ENCODE data around the gene SYNGR3. TPM values are rescaled to one million over a fixed set of nuclear protein-coding genes. Genes with fewer than 3 reads are reported as not detected.

SYNGR3 gene
- total RNA-seq, 1 experiment from 2014 or later = 15.2 TPM

- peaks cover 56% of the 10 kb centered on the region for H3K4me1 ChIP-seq (ENCODE audit: control insufficient read depth, insufficient read depth, low read length)
- H3K36me3 ChIP-seq (ENCODE audit: control insufficient read depth, insufficient read depth, low read length) = no peaks in the 10 kb centered on the region
- H3K9me3 ChIP-seq (ENCODE audit: control insufficient read depth, insufficient read depth, low read depth, low read length) = no peaks in the 10 kb centered on the region
- ChIA-PET CTCF (interaction anchor here (0.7 kb wide), 1 partner anchor 111 kb away, joined by 4 read pairs; no protein-coding TSS in a partner anchor), POLR2A (interaction anchor here (0.7 kb wide), 2 partner anchors 50 to 59 kb away, joined by 4 to 5 read pairs; no protein-coding TSS in a partner anchor)
- no peak overlapping the region for H3K4me3 ChIP-seq (ENCODE audit: low read depth in 2 of 2, low read length in 2 of 2)
- in situ Hi-C loops (cut with HindIII; ENCODE audit: low pct_unique_long_range_greater_than_20kb, low sequenced_read_pairs) (no loop called here), intact Hi-C loops (cut with micrococcal nuclease; ENCODE audit: unreplicated experiment) (no loop called here)
- no peak for TF ChIP-seq REST (IDR thresholded peaks at IDR 0.05; ENCODE audit: insufficient read depth in 1 of 2, low read depth in 2 of 2, low read length in 1 of 2)
- TF ChIP-seq POLR2AphosphoS5 (IDR thresholded peaks at IDR 0.05; ENCODE audit: low read depth, low read length) = no peak; the same call in 1 of the 2 replicates
- no peak for TF ChIP-seq TCF7L2 (IDR thresholded peaks at IDR 0.05; ENCODE audit: low read depth, low read length)
- no peak for TF ChIP-seq SIN3A (IDR thresholded peaks at IDR 0.05; ENCODE audit: borderline replicate concordance, insufficient read depth, low read depth, low read length)
- no peak for TF ChIP-seq CTCF (IDR thresholded peaks at IDR 0.05)
- DNase-seq (ENCODE audit: low read depth, low spot score) (no peak), ATAC-seq (peak; percentile 56)
- H3K27ac ChIP-seq (ENCODE audit: low read length) = peak overlapping the region; percentile 82
- no peaks in the 10 kb centered on the region for H3K27me3 ChIP-seq (ENCODE audit: control insufficient read depth, insufficient read depth, low read length)
- BruUV-seq (replicated peaks) = no TSS peak
Observed at GRCh38 chr16:2040787-2041522, 51.2 kb downstream of the SYNGR3 start.

- H3K4me3 ChIP-seq (ENCODE audit: low read depth in 2 of 2, low read length in 2 of 2) = no peak overlapping the region
- no peaks in the 10 kb centered on the region for H3K36me3 ChIP-seq (ENCODE audit: control insufficient read depth, insufficient read depth, low read length)
- TF ChIP-seq TCF7L2 (IDR thresholded peaks at IDR 0.05; ENCODE audit: low read depth, low read length) (no peak), POLR2AphosphoS5 (IDR thresholded peaks at IDR 0.05; ENCODE audit: low read depth, low read length) (no peak), CTCF (IDR thresholded peaks at IDR 0.05) (no peak), REST (IDR thresholded peaks at IDR 0.05; ENCODE audit: insufficient read depth in 1 of 2, low read depth in 2 of 2, low read length in 1 of 2) (no peak), SIN3A (IDR thresholded peaks at IDR 0.05; ENCODE audit: borderline replicate concordance, insufficient read depth, low read depth, low read length) (no peak)
- ChIA-PET POLR2A (no interaction called here), CTCF (interaction anchor here (0.5 to 0.8 kb wide), 2 partner anchors 39 to 98 kb away, joined by 3 to 8 read pairs; no protein-coding TSS in a partner anchor)
- ATAC-seq (no peak), DNase-seq (ENCODE audit: low read depth, low spot score) (no peak)
- peaks cover 54% of the 10 kb centered on the region for H3K4me1 ChIP-seq (ENCODE audit: control insufficient read depth, insufficient read depth, low read length)
- no TSS peak for BruUV-seq (replicated peaks)
- in situ Hi-C loops (cut with HindIII; ENCODE audit: low pct_unique_long_range_greater_than_20kb, low sequenced_read_pairs) (no loop called here), intact Hi-C loops (cut with micrococcal nuclease; ENCODE audit: unreplicated experiment) (no loop called here)
- no peaks in the 10 kb centered on the region for H3K27me3 ChIP-seq (ENCODE audit: control insufficient read depth, insufficient read depth, low read length)
- H3K27ac ChIP-seq (ENCODE audit: low read length) = peak overlapping the region; percentile 35; the same call in 1 of the 2 replicates
- no peaks in the 10 kb centered on the region for H3K9me3 ChIP-seq (ENCODE audit: control insufficient read depth, insufficient read depth, low read depth, low read length)
Observed at GRCh38 chr16:2042171-2042985, 52.6 kb downstream of the SYNGR3 start.
